Activated CD8-positive, alpha-beta memory T cell treated with anti-CD3 and anti-CD28 coated beads for 36 hours (primary cell): ENCODE measurements around the gene GLMP. TPM values are rescaled to one million over a fixed set of nuclear protein-coding genes. Genes with fewer than 3 reads are reported as not detected.

Source experiments
- CTCF ChIA-PET: fragments of 350-600 bp; sonication (Branson Sonifier 250); formaldehyde crosslinking; loops from one replicate; lab custom pipeline; 2021; ENCODE audit warnings: antibody characterized with exemption; lab: Charles Lee
- POLR2A ChIA-PET: fragments of 350-600 bp; sonication (Branson Sonifier 250); formaldehyde crosslinking; loops from one replicate; lab custom pipeline; 2021; ENCODE audit warnings: antibody characterized with exemption; lab: Charles Lee
- total RNA-seq, 2 experiments: library from RNA; stranded (reverse); gene quantifications; one replicate each; pipeline ENCODE4 v1.2.3, GENCODE V29; 2021

Gene GLMP
- total RNA-seq, 2 experiments from 2014 or later = 20.3 to 20.6 TPM

GRCh38 chr1:156266051-156266450 lies 29.4 kb downstream of the GLMP start:
- CTCF ChIA-PET = no interaction called here
- POLR2A ChIA-PET = no interaction called here

GRCh38 chr1:156263288-156263655 lies 32.2 kb downstream of the GLMP start:
- ChIA-PET CTCF (interaction anchor here (0.9 to 1.4 kb wide), 2 partner anchors 21 to 197 kb away, joined by 3 read pairs; partner anchors contain the start of gene TMEM79), POLR2A (interaction anchor here (0.9 kb wide), 1 partner anchor 18 kb away, joined by 3 read pairs; no protein-coding TSS in a partner anchor)

- POLR2A ChIA-PET = interaction anchor here (0.6 to 0.9 kb wide), 2 partner anchors 11 to 17 kb away, joined by 3 read pairs; no protein-coding TSS in a partner anchor
- CTCF ChIA-PET = interaction anchor here (0.7 to 0.9 kb wide), 2 partner anchors 84 to 196 kb away, joined by 3 read pairs; no protein-coding TSS in a partner anchor
Observed at GRCh38 chr1:156262461-156263287, 32.8 kb downstream of the GLMP start.

- CTCF ChIA-PET = no interaction called here
- POLR2A ChIA-PET = interaction anchor here (0.5 kb wide), 1 partner anchor 17 kb away, joined by 7 read pairs; no protein-coding TSS in a partner anchor
Observed at GRCh38 chr1:156260896-156261295, 34.6 kb downstream of the GLMP start.

- ChIA-PET CTCF (interaction anchor here (1.1 to 2.1 kb wide), 2 partner anchors 34 to 157 kb away, joined by 3 to 5 read pairs; no protein-coding TSS in a partner anchor), POLR2A (no interaction called here)
Observed at GRCh38 chr1:156259805-156260204, 35.7 kb downstream of the GLMP start.

GRCh38 chr1:156258859-156259258 lies 36.6 kb downstream of the GLMP start:
- ChIA-PET POLR2A (no interaction called here), CTCF (interaction anchor here (2.1 kb wide), 1 partner anchor 33 kb away, joined by 5 read pairs; no protein-coding TSS in a partner anchor)

GRCh38 chr1:156257711-156258110 lies 37.8 kb downstream of the GLMP start:
- ChIA-PET CTCF (no interaction called here), POLR2A (interaction anchor here (0.5 kb wide), 1 partner anchor 60 kb away, joined by 6 read pairs; no protein-coding TSS in a partner anchor)

GRCh38 chr1:156253634-156254033 lies 41.8 kb downstream of the GLMP start:
- ChIA-PET POLR2A (no interaction called here), CTCF (interaction anchor here (0.6 kb wide), 1 partner anchor 47 kb away, joined by 3 read pairs; no protein-coding TSS in a partner anchor)

- POLR2A ChIA-PET = no interaction called here
- CTCF ChIA-PET = interaction anchor here (1.1 to 1.5 kb wide), 2 partner anchors 31 to 106 kb away, joined by 3 to 4 read pairs; partner anchors contain the start of gene SMG5
Observed at GRCh38 chr1:156251527-156251926, 44.0 kb downstream of the GLMP start.

- CTCF ChIA-PET = no interaction called here
- POLR2A ChIA-PET = interaction anchor here (0.6 kb wide), 1 partner anchor 26 kb away, joined by 5 read pairs; no protein-coding TSS in a partner anchor
Observed at GRCh38 chr1:156249593-156249992, 45.9 kb downstream of the GLMP start.

GRCh38 chr1:156248323-156248683 lies 47.2 kb downstream of the GLMP start:
- POLR2A ChIA-PET = interaction anchor here (0.6 kb wide), 1 partner anchor 25 kb away, joined by 4 read pairs; no protein-coding TSS in a partner anchor
- CTCF ChIA-PET = interaction anchor here (1.3 kb wide), 1 partner anchor 24 kb away, joined by 3 read pairs; no protein-coding TSS in a partner anchor

- POLR2A ChIA-PET = interaction anchor here (0.5 to 0.6 kb wide), 3 partner anchors 20 to 484 kb away, joined by 4 to 5 read pairs (median 4); no protein-coding TSS in a partner anchor
- CTCF ChIA-PET = interaction anchor here (1.3 kb wide), 1 partner anchor 23 kb away, joined by 3 read pairs; no protein-coding TSS in a partner anchor
Observed at GRCh38 chr1:156247460-156248322, 47.8 kb downstream of the GLMP start, which contains the start of gene PAQR6. Gene PAQR6, minus strand, starts transcription at chr1:156248056. Its CDS starts 1,325 bp downstream, at chr1:156246731.

- POLR2A ChIA-PET = interaction anchor here (1.0 kb wide), 1 partner anchor 25 kb away, joined by 4 read pairs; no protein-coding TSS in a partner anchor
- CTCF ChIA-PET = interaction anchor here (1.9 kb wide), 1 partner anchor 21 kb away, joined by 8 read pairs; no protein-coding TSS in a partner anchor
Observed at GRCh38 chr1:156246781-156247459, 48.6 kb downstream of the GLMP start.

GRCh38 chr1:156246241-156246780 lies 49.2 kb downstream of the GLMP start:
- ChIA-PET POLR2A (interaction anchor here (0.5 to 1.4 kb wide), 5 partner anchors 10 to 104 kb away, joined by 3 to 6 read pairs (median 3); partner anchors contain the start of gene SMG5), CTCF (interaction anchor here (0.9 to 1.9 kb wide), 2 partner anchors 20 to 99 kb away, joined by 6 to 8 read pairs; no protein-coding TSS in a partner anchor)

- POLR2A ChIA-PET = interaction anchor here (0.5 to 1.4 kb wide), 7 partner anchors 9 to 128 kb away, joined by 3 to 6 read pairs (median 3); partner anchors contain the start of gene SMG5
- CTCF ChIA-PET = interaction anchor here (0.6 to 1.9 kb wide), 3 partner anchors 20 to 199 kb away, joined by 3 to 8 read pairs (median 6); no protein-coding TSS in a partner anchor
Observed at GRCh38 chr1:156245451-156246232, 49.8 kb downstream of the GLMP start.

GRCh38 chr1:156244712-156245111 lies 50.8 kb downstream of the GLMP start:
- ChIA-PET POLR2A (interaction anchor here (1.4 kb wide), 1 partner anchor 8 kb away, joined by 3 read pairs; no protein-coding TSS in a partner anchor), CTCF (no interaction called here)
